Ovary (tissue), 9 donors: Measurements from ENCODE around the gene TET2. TPM values are rescaled to one million over a fixed set of nuclear protein-coding genes. Genes with fewer than 3 reads are reported as not detected.
"Not testable (repeated sequence)": the region's sequence is repeated elsewhere in the genome, so short reads cannot be mapped to it uniquely, and the experiment has no call there.

ENCODE experiments used
- DNase-seq, 5 donors: peaks; one replicate each; pipeline ENCODE4 v3.0.0-alpha.2; 2019 to 2020
- H3K27ac ChIP-seq, 2 donors: fragments of 200-600 bp; one replicate each; pipeline versions ENCODE4 v1.5.1 to v1.8.0; 2019 to 2022
- H3K27me3 ChIP-seq: fragments of 200-600 bp; one replicate; pipeline ENCODE4 v1.8.0; 2022
- H3K36me3 ChIP-seq: fragments of 200-600 bp; sonication (generic); one replicate; pipeline ENCODE4 v1.5.1; 2019
- H3K4me1 ChIP-seq: one replicate; pipeline ENCODE4 v1.8.1; 2013; ENCODE audit warnings: mild to moderate bottlenecking, moderate library complexity; ENCODE audit not compliant: insufficient read depth
- H3K4me3 ChIP-seq: fragments of 200-600 bp; sonication (generic); one replicate; pipeline ENCODE4 v1.5.1; 2017
- H3K9me3 ChIP-seq, 2 donors: fragments of 200-600 bp in 1 of 2; sonication (generic) in 1 of 2; one replicate each; pipeline versions ENCODE4 v1.5.1 to v1.8.1; 2013 to 2019; ENCODE audit warnings: mild to moderate bottlenecking in 1 of 2, moderate library complexity in 1 of 2
- EP300 ChIP-seq: sonication (generic); formaldehyde crosslinking; IDR thresholded peaks from one replicate; pipeline ENCODE4 v1.6.1; 2017; ENCODE audit warnings: antibody characterized with exemption
- POLR2A ChIP-seq: fragments of 450-650 bp; IDR thresholded peaks from one replicate; pipeline ENCODE4 v1.6.1; 2017; ENCODE audit warnings: antibody characterized with exemption, mild to moderate bottlenecking, moderate library complexity
- WGBS, 3 donors: extraction: QIAGEN DNeasy Blood & Tissue Kit in 1 of 3; methylation state at CpG; one replicate each; pipeline versions ENCODE4 v1.1.5 to v1.1.7; 2013 to 2017; 5-methylcytosine and 5-hydroxymethylcytosine counted together
- intact Hi-C, 4 donors: fragments of 100-400 bp; cut with DNase I; formaldehyde crosslinking; loops; one replicate each; pipeline versions ENCODE4 v1.11.0 to v1.15.1; 2022 to 2023
- polyA plus RNA-seq, 2 donors: library from polyadenylated mRNA; stranded (reverse); fragments of 200-250 nt in 1 of 2; fragments of 350-450 nt in 1 of 2; fragmentation: Illumina TruSeq in 1 of 2; extraction: RNeasy Lipid Tissue Mini Kit (QIAGEN cat#74804) in 1 of 2; gene quantifications; one replicate each; pipeline ENCODE4 v1.2.3, GENCODE V29; 2013 to 2014
- total RNA-seq, 7 donors: library from RNA; depleted of rRNA in 2 of 7; stranded (reverse); fragments of >200 nt in 2 of 7; fragmentation: NEBNext Ultra II Directional in 3 of 7; extraction: Animal tissue kit (Norgen Biotek cat#: 25700) in 3 of 7; gene quantifications; one replicate each; pipeline versions ENCODE4 v1.1.0 to v1.2.4, GENCODE V29; 2016 to 2023
- TF ChIP-seq, protein P1 (sequence below), 3 donors: fragments of 450-650 bp in 2 of 3; fragments of 200-600 bp in 1 of 3; IDR thresholded peaks; one replicate each; pipeline versions ENCODE4 v1.5.1 to v1.8.0; 2016 to 2022; ENCODE audit warnings: antibody characterized with exemption in 3 of 3, mild to moderate bottlenecking in 1 of 3
- donor health status: DM: no; HTN: no; CAD: no; lungs with moderate emphysema.
- donor health status: DM: no; HTN: no; CAD: no.
- donor health status: Bipolar disorder and iron deficiency.
- donor health status: DM: yes; HTN: yes; CAD: no.
- donor health status: DM: no; HTN: no; CAD: no.
- donor health status: DM: yes; HTN: yes; CAD: no.

Gene TET2
- total and polyA plus RNA-seq, 9 donors, result 3.7 to 20.8 (median 17.3) TPM

DNA sequence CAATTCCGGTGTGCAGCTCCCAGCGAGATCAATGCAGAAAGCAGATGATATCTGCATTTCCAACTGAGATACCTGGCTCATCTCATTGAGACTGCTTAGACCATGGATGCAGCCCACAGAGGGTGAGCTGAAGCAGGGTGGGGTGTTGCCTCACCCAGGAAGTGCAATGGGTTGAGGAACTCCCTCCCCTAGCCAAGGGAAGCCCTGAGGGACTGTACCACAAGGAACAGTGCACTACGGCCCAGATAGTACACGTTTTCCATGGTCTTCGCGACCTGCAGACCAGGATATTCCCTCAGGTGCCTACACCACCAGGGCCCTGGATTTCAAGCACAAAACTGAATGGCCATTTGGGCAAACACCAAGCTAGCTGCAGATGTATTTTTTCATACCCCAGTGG is 150.0 kb downstream of the TET2 start:
- WGBS, 3 donors, result 88 to 91% (median 90%) methylated on average over 6 of the region's 6 CpGs
- Histone ChIP-seq H3K4me3 (no peak overlapping the region), H3K36me3 (no peaks in the 10 kb centered on the region), H3K27me3 (no peaks in the 10 kb centered on the region), H3K9me3 (no peaks in the 10 kb centered on the region), H3K4me1 (no peaks in the 10 kb centered on the region), H3K27ac (no peak overlapping the region)
- TF ChIP-seq, protein P1, sequence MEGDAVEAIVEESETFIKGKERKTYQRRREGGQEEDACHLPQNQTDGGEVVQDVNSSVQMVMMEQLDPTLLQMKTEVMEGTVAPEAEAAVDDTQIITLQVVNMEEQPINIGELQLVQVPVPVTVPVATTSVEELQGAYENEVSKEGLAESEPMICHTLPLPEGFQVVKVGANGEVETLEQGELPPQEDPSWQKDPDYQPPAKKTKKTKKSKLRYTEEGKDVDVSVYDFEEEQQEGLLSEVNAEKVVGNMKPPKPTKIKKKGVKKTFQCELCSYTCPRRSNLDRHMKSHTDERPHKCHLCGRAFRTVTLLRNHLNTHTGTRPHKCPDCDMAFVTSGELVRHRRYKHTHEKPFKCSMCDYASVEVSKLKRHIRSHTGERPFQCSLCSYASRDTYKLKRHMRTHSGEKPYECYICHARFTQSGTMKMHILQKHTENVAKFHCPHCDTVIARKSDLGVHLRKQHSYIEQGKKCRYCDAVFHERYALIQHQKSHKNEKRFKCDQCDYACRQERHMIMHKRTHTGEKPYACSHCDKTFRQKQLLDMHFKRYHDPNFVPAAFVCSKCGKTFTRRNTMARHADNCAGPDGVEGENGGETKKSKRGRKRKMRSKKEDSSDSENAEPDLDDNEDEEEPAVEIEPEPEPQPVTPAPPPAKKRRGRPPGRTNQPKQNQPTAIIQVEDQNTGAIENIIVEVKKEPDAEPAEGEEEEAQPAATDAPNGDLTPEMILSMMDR (IDR thresholded peaks at IDR 0.05), result no peak
- TF ChIP-seq POLR2A (no peak), EP300 (no peak)
- no peak for DNase-seq
- intact Hi-C loops, result no loop called here

DNA sequence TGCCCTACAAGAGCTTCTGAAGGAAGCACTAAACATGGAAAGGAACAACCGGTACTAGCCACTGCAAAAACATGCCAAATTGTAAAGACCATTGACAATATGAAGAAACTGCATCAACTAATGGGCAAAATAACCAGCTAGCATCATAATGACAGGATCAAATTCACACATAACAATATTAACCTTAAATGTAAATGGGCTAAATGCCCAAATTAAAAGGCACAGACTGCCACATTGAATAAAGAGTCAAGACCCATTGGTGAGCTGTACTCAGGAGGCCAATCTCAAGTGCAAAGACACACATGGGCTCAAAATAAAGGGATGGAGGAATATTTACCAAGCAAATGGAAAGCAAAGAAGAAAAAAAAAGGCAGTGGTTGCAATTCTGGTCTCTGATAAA is 152.4 kb downstream of the TET2 start:
- H3K27me3 ChIP-seq, DNase-seq, H3K9me3 ChIP-seq, H3K27ac ChIP-seq, H3K36me3 ChIP-seq, H3K4me3 ChIP-seq, intact Hi-C loops, H3K4me1 ChIP-seq: not testable (repeated sequence)
- 93 to 100% (median 100%) methylated on average over 1 of the region's 1 CpG for WGBS, 3 donors

DNA sequence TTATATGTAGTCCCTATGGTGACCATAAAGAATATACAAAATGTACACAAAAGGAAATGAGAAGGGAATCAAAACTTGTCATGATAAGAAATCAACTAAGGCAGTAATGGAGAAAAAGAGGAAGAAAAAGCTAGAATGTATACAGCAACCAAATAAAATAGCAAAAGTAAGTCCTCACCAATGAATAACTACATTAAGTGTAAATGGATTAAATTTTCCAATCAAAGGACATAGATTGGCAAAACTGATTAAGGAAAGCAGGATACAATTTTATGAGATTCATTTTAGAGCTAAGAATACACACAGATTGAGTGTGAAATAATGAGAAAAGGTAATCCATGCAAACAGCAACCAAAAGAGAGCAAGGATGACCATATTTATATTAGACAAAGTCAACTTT is 157.4 kb downstream of the TET2 start:
- intact Hi-C loops, result no loop called here
- no peak for DNase-seq
- Histone ChIP-seq H3K36me3 (no peaks in the 10 kb centered on the region), H3K9me3 (no peaks in the 10 kb centered on the region), H3K27me3 (no peaks in the 10 kb centered on the region), H3K27ac (no peak overlapping the region), H3K4me1 (no peaks in the 10 kb centered on the region), H3K4me3 (no peak overlapping the region)
- TF ChIP-seq POLR2A (no peak), EP300 (no peak)
- TF ChIP-seq, protein P1 (IDR thresholded peaks at IDR 0.05), result no peak

DNA sequence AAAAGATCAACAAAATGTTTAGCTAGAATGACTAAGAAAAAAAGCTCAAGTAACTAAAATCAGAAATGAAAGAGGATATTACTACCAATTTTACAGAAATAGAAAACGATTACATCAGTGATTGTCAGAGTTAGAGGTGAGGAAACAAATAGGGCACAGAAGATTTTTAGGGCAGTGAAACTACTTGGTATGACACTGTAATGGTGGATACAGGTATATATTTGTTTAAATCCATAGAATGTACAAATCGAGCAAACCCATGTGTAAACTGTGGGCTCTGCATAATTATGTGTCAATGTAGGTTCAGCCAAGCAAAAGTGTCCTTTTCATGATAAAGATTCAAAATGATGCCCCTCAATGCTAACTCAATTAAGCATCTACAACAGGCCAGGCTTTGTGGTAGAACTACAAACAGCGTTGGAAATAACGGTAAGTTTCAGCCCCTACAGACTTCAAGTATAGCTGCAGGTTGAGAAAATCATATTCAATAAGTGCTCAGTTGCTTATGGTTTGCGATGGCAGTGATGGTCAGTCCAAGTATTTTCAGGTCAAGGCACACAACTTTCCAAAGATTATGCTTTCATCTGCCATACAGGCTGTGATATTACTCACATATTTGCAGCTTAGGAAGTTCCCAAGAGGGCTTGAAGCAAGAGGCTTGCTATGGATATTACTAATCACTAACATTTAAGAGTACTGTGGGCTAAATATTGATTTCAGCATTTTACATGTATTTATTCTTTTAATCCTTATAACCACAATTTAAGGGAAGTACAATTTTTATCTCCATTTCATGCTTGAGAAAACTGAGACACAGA is 158.6 kb downstream of the TET2 start:
- DNase-seq, result no peak
- H3K9me3 ChIP-seq, result no peaks in the 10 kb centered on the region
- 86 to 97% (median 92%) methylated on average over 5 of the region's 5 CpGs for WGBS, 3 donors
- H3K27ac ChIP-seq, result no peak overlapping the region
- TF ChIP-seq, protein P1 (IDR thresholded peaks at IDR 0.05), result no peak
- TF ChIP-seq POLR2A (no peak), EP300 (no peak)
- H3K36me3 ChIP-seq, result no peaks in the 10 kb centered on the region
- intact Hi-C loops, result no loop called here
- no peaks in the 10 kb centered on the region for H3K27me3 ChIP-seq
- no peaks in the 10 kb centered on the region for H3K4me1 ChIP-seq
- H3K4me3 ChIP-seq, result no peak overlapping the region

DNA sequence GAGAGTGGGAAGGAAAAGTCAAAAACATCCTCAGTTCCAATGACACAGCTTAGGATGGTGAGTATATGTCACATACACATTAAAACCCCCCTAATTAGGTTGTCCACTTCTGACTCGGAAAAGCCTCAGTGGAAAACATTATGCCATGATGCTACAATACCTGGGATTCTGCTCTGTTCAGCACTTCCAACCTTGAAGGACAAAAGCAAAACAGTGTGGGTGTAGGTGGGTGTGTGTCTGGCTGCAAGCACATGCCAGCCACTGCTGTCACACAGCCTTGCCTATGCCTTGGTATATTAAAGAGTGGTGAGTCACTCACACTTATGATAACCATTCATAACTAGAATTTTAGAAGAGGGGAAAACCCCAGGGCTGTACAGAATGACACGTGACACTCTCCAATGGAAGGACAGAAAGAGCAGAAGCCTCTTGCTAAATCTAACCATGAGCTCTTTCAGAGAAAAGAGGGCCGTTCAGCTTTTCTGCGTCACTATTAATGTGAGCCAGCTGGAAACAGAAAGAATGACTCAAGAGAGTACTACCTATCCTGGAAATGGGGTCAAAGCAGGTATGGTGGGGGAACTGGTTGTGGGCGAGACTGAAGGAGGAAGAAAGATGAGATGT is 159.6 kb downstream of the TET2 start:
- Histone ChIP-seq H3K27ac (no peak overlapping the region), H3K4me3 (no peak overlapping the region), H3K36me3 (no peaks in the 10 kb centered on the region), H3K9me3 (no peaks in the 10 kb centered on the region), H3K4me1 (no peaks in the 10 kb centered on the region), H3K27me3 (no peaks in the 10 kb centered on the region)
- intact Hi-C loops, result no loop called here
- no peak for DNase-seq
- 83 to 92% (median 89%) methylated on average over 5 of the region's 5 CpGs for WGBS, 3 donors
- TF ChIP-seq, protein P1 (IDR thresholded peaks at IDR 0.05), result no peak
- no peak for TF ChIP-seq POLR2A
- TF ChIP-seq EP300, result no peak
